ENCODE results near the gene RUNX1. TPM values are rescaled to one million over a fixed set of nuclear protein-coding genes. Genes with fewer than 3 reads are reported as not detected.
A peak's percentile ranks its signal among the peaks of the same experiment; 100 is the strongest.
"Not testable (repeated sequence)": the region's sequence is repeated elsewhere in the genome, so short reads cannot be mapped to it uniquely, and the experiment has no call there.

RUNX1 gene
- polyA plus RNA-seq, 10 donors: 4.1 to 9.3 (median 4.9) TPM

DNA sequence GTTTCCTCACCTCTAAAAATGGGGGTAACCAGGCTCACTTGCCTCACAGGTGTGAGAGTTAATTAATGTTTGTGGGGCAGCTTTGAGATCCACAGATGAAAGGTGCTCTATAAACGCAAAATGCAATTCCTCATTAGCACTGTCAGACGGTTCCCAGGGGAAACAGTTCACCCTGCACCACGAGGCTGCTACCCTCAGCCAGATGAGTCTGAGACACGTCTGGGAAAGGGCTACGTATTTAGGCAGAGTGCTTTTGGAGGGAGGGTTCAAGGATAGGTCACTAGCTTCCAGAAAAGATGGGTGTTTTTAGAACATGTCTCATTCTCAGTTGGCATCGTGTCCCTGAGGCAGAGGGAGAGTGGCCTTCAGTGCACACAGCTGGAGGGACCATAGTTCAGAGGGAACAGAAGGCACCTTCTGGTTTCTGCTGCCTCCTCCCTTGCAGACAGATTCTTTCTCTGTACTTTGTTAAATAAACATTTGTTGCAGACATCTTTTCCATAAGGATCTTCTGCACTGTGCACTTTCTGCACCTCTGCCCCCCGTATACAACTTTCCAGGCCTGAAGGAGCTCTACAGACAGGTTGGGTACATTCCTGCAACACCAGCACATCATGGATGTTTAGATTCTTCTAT lies 240.4 kb downstream of the RUNX1 start:
- peak in 1 of 3 donors; percentile 45 for DNase-seq

DNA sequence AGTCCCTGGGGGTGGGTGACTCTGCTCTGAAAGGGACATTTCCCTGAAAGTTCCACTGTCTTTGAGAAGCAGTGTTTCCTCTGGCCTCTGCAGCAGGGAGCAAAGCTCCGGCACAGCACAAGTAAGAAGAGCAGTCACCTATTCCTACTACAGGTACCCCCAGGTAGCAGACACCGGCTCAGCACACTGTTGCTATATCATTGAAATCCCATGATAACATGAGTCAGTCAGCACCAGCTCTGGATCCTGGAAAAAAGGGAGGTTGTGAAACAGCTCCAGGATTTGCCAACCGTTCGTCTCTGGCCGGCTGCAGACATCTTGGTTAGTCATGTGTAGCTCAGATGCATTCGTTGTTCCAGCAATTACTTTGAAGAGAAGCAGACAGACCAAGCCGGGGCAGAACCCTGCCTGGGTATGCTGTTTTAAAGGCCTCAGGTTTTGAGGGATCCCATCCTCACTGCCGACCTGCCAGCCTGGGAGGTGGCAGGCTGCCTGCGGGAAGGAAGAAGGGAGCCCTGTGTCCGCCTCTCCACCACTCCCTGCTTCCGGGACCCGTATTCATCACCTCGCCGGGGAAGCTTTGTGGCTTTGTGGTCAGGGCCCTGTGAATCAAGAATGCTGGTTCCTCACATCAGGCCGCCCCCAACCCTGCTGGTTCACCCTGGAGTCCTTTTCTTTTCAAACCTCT lies 241.1 kb downstream of the RUNX1 start:
- DNase-seq: peak in 1 of 3 donors; percentile 81

DNA sequence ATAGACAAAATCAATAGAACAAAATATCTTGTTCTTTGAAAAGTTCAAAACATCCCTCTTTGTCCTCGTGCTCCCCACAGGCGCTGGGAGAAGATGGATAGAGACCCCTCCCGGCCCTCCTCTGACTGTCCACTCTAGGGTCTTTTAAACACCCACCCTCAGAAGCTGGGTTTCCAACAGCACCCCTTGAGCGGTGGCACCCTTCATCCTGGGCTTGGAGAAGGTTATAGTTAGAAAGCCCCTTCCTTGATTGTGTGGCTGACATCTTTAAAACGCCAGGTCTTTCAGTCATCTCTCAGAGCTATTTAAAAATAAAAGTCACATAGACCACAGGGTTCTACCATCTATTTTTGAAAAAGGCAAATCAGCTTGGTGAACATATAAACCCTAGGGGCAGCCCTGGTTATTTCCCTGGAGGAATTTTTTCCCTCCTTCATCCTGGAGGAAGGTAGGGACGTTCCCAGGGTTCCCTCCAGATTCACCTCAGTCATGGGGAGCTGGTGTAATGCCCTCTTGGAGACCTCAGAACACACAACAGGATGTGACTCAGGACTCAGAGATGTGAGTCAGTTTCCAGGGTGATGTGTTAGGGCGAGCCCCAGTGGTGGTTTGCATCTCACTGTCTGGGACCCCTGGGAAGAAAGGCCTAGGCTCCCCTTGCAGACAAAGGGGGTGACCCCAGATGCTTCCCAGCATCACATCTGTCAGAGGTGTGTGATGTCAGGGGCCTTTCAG lies 241.8 kb downstream of the RUNX1 start:
- DNase-seq: peak in 1 of 3 donors; percentile 85

DNA sequence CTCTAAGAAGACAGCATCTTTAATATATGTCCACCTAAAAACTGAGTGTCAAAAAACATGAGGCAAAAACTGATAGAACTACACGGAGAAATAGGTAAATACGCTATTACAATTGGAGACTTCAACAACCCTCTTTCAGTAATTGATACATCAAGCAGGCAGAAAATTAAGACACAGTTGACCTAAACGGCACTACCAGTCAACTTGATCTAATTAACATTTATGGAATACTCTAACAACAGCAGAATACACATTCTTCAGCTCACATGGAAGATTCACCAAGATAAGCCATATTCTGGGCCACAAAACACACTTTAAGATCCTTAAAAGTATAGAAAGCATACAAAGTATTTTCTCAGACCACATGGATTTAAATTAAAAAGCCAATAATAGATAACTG lies 242.7 kb downstream of the RUNX1 start:
- DNase-seq: no peak

DNA sequence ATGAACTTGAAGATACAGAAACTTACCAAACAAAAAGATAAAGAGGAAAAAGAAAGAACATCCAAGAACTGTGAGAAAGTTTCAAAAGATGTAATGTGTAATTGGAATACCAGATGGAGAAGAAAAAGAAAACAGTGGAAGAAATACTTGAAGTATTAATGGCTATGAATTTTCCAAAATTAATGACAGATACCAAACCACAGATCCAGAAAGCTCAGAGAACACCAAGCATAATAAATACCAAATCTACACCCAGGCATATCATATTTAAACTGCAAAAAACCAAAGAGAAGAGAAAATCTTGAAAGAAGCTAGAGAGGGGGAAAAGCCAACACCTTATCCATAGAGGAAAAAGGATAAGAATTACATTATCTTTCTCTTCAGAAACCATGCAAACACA lies 243.9 kb downstream of the RUNX1 start:
- DNase-seq: no peak

DNA sequence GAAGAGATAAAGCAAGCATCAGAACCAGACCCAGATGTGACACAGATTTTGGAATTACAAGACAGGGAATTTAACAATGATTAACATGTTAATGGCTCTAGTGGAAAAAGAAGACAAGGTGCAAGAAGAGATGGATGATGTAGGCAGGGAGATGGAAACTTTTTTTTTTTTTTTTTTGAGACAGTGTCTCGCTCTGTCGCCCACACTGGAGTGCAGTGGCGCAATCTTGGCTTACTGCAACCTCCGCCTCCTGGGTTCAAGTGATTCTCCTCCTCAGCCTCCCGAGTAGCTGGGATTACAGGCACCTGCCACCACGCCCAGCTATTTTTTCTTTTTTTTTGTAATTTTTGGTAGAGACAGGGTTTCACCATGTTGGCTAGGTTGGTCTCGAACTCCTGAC lies 244.5 kb downstream of the RUNX1 start:
- not testable (repeated sequence) for DNase-seq

DNA sequence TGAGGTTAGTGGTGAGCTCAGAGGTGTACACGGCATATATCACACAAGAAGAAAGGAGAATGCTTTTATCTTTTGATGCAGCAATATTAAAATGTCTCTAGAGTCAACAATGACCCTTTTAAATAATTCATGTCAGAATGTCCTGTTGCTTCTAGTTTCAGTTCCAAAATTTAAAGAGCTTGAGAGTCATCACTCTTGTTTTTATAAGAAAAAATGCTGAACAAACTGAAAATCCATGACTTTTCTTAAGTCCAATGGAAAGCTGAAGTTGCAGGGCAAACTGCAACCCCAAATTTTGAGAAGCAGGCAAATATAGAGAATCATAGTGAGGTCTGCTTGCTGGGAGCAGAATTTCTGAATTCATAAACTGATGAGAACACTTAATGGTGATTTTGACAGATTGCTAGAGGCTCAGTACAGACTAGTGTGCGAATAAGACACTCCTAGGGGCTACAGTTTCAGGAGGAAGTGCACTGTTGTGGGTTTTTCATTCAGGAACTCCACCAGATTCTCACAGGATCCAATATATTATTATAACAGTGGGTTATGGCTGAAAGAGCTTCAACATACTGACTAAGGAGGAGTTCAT lies 245.2 kb downstream of the RUNX1 start:
- no peak for DNase-seq

DNA sequence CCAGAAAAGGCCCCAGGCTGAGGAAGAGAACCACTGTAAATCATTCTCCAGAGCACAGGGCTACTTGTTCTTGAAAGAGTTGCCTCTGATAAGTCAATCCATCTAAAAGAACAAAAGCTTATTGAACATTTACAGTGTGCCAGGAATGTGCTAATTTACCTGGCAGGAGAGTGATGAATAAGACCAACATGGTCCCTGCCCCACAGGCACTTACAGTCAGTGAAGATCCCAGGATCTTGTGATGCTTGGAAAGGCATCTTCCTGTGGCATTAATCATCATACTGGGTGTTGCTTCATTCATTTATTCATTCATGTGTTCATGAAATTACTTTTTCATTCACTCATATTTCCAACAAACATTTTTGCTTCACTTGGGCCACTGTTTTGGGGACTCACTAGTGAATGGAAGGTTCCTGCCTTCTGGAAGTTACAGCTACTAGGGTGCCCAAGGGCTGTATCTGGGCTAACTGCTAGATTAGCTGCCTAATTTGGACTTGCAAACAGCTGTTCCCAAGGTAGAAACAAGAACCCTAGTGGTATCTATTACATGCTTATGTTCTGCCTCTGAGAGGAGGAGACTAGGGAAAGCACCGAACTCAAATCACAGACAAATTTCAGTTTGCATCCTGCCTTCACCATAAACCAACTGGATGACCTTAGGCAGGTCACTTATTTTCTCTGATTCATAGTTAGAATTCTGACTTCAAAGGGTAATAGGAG lies 246.8 kb downstream of the RUNX1 start:
- DNase-seq: no peak

DNA sequence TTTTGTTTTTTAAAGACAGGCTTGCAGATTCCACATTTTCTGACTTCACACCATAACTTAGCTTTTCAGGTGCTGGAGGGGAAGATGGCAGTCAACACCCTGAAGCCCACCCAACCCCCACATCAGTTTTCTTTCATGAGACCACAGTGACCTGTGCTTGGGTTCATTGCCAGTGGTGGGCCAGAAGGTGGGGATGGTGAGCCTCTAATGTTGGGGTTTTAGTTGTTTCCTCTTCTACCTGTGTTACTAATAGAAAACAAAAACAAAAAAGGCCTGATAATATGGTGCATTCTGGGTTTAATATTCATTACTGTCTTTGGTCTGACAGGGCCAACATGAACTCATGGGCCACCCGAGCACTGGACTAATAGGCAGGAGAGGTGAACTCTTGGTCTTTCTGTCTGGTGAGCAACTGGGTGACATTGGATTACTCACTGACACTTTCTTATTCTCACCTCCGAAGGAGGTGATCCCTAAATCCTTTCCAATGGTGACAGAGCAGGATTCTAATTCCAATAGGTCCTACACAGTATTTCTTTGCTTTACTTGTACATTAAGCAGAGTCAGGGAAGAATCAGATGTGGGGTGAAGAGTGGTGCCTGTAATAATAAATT lies 247.5 kb downstream of the RUNX1 start:
- DNase-seq: no peak

DNA sequence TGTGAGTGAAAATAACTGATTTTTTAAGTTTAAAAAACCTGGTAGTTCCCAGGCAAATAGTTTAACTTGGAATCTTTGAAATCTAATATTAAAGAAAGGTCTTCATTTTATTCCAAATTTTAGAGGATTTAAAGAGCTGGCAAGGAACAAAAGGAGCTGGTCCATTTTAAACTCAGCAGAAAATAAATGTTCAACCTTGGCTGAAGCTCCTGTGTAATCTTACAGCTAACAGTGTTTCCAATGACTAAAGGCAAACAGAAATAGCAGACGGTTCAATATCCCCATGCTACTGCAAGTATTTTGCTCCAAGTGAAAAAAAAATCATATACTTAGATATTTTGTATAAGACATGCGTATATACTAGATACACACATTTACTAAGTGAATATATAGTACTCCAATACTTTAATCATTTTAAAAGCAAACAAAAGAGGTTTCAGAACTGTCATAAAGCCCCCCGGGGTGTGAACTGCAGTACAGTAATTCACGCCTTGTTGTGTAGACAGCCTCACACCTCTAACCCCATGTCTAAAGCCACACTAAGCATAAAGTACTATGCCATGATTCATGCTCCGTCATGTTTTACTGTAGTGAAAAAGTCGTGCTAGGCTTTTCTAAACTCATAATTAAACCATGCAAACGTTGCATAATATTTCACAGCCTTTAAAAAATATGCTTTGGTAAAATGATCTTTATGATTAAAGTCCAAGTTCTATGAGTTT lies 248.1 kb downstream of the RUNX1 start:
- peak in 2 of 3 donors; percentile 19 to 27 for DNase-seq

DNA sequence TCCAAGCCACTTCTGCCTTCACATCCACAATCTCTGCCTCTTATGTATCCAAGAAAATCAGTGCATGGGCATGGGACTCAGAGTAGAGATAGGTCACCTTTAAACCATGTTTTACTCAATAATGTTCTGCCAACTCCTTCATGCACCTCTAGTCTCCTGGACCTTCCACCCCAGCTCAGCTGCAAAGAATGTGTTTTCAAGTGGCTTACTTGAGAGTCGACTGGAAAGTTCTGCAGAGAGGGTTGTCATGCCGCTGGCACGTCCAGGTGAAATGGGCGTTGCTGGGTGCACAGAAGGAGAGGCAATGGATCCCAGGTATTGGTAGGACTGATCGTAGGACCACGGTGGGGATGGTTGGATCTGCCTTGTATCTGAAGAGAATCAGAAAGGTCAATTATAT lies 250.0 kb downstream of the RUNX1 start:
- DNase-seq: no peak

DNA sequence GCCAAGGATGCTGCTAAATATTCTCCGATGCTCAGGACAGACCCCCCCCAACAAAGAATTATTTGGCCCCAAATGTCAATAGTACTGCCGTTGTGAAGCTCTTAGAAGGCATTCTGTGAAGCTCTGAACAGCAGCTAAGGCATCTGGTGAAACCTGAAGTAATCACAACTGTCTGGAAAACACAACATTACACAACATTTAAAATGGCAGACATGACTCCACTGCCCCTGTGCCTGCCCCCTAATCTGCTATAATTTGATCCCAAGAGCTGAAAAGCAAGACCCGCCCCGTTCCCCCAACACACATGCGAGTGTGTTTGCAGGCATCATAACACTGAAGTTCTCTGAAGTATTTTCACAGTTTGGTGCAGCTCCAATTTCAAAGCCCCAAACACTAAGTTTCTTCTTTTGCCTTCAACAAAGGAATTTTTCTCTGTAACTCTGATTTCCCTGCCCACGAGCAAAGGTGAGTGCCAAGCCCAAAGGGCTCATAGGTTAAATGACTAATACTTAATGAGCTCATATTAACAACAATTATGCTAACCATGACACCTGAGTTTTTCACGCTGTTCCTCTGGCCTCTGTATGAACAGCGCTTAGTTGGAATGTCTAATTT lies 251.1 kb downstream of the RUNX1 start:
- DNase-seq: no peak

DNA sequence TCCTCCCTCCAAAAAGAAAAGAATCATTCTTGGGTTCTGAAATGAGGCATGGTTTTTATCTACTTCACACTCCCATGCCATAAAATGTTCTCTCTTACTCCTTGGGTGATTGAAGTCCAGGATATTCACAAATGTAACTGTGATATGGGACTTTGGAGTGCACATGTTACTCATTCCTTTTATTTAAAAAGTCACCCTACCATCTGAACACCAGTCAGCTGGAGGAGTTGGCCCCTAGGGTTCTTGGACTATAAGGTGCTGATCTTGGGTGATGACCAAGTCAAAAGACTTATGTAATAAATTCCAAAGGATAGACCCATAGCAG lies 251.9 kb downstream of the RUNX1 start:
- no peak for DNase-seq

DNA sequence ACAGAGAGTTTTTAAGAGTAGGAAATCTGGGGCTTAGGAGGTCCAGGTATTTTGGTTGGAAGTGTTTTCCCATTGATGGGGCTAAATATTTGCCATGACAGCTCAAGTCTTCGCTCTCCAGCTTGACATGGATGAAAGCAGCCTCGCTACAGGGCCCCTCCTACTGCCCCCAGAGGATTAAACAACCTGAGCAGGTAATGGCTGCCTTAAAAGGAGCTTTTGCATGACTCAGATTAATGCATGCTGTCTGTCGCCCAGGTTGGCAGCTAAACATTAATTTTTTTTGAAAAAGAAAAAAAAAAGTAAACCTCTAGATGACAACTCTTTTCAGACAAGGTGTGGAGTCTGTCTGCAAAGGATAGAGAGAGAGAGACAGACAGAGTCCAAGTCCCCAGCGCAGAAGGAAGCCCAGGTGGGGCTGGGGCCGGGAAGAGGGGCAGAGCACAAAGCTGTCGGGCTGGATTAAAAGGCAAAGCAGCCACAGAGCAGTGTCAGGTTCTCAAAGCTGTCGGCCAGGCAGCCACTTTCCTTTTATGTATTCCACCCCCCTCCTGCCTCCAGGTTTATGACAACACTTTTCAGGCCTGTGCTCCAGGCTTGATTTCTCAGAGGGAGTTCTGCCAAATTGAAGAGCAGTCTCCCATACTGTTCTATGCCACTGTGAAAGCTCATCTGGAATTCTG lies 252.4 kb downstream of the RUNX1 start:
- DNase-seq: no peak

DNA sequence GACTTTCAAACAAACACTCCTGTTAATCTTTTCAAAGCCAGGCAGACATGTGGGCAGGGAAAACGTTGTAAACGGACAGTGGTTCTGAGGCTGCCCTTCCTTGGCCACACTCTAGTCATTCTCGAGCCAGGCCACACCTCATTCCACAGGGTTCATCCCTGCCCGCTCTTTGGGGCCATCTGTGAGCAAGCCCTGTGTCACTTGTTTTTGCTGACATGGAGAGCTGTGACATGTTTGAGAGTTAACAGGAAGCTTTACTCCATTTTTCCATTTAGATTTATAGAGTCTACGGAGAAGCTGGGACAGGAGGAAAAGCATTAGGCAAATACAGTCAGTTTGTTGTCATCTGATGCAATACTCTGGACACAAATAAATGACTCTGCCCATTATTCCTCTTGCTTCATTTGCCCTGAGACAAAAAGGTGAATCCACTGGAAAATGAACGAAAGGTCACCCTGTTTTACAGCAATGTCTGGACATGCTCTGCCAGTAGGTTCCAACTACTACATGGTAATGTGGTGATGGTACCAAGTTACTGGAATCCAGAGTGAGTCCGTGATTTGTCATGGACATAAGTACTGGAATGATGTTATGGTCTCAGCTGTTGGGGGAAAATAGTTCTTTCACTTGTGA lies 253.4 kb downstream of the RUNX1 start:
- DNase-seq: peak in 2 of 3 donors; percentile 18 to 25

DNA sequence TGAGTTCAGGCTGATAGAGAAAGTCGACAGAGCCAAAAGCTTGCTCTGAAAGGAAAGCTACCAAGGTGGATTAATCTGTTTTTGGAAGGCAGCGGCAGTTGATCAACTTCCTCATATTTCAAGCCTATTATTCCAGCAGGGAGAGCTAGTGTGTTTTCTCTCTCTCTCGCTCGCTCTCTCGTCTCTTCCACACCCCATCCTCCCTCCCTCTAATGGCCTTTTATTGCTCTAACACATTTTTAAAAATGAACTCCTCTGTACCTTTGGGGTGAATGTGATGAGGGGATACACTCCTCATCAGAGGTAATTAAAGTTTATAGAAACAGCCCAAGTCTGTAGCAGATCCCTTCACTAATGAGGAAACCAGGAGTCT lies 253.9 kb downstream of the RUNX1 start:
- DNase-seq: peak in 2 of 3 donors; percentile 36 to 57

DNA sequence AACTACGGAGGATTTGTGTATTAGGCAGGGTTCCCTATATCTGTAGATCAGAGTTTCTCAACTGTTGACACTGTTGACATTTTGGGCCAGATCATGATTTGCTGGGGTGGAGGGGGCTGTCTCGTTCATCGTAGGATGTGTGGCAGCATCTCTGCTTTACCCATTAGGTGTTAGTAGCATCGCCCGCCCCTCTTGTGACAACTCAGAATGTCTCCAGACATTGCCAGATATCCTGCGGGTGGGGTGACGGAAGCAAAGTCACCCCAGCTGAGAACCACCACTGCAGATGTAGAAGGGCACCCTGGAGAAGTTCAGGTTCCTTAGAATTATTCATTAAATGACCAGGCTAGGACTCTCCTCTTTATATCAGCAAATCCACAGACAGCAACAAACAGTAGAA lies 254.4 kb downstream of the RUNX1 start:
- DNase-seq: no peak

DNA sequence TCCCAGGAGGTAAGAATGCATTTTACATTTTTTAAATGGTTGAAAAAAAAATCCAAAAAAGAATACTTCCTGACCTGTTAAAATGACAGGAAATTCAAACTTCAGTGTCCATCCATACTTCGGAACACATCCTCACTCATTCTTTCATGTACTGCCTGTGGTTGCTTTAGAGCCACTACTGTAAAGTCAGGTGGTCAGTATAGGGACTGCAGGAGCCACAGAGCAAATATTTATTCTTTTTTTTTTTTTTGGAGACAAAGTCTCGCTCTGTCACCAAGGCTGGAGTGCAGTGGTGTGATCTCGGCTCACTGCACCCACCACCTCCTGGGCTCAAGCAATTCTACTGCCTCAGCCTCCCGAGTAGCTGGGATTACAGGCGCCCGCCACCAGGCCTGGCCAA lies 255.6 kb downstream of the RUNX1 start:
- no peak for DNase-seq

DNA sequence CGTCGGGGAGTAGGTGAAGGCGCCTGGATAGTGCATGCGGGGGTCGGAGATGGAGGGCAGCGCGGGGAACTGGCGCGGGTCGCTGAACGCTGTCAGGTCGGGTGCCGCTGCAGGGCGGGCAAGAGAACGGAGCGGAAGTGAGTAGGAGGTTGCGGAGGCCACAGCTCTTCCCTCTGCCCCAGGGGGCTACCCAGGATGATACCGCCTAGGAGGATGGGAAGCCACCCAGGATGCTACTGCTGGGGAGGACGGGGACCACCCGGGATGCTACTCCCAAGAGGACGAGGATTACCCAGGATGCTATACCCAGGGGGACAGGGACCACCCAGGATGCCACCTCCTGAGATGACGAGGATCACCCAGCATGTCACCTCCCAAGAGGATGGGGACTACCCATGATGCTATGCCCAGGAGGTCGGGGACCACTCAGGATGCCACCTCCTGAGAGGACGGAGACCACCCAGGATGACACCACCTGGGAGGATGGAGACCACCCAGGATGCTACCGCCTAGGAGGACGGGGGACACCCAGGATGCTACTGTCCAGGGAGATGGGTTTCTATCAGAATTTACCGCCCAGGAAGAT lies 256.5 kb downstream of the RUNX1 start:
- DNase-seq: no peak
